RCC 7860 (cell line): Measurements from ENCODE around the gene GRPEL1.
"Not testable (repeated sequence)": the region's sequence is repeated elsewhere in the genome, so short reads cannot be mapped to it uniquely, and the experiment has no call there.

Experiments used
- DNase-seq: peaks from one replicate; pipeline ENCODE4 v3.0.0-alpha.2; 2015; ENCODE audit warnings: low spot score
- FAIRE-seq: peaks from 2 replicates; lab custom pipeline; 2012; peaks lifted over from hg19 to GRCh38; lab: Jason Lieb, UNC

The GRPEL1 gene

GRCh38 chr4:7067452-7068278 lies at the start of gene GRPEL1:
Gene GRPEL1 (minus strand): TSS chr4:7068064. CDS start chr4:7068032, 32 bp downstream.
- FAIRE-seq = peak; percentile 91

DNA sequence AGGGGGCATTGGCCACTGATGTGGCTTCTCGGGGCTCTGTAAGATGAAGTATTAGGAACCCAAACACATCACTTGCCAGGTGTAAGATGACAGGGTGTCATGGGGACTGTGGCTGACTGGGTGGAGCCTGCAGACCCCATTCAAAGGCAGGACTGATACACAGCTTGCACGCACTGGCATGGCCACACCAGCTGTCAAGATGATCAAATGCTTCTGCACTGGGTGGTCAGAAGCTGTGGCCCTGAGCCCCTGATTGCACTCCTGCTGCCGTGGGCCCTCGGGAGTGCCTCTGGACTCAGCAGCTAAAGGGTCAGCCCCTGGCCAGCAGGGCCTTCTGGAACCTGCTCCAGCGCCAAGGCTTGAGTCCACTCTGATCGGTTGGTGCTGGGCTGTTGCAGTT lies 48.8 kb upstream of the GRPEL1 start:
- no peak for FAIRE-seq
- no peak for DNase-seq

More at GRCh38 chr4:7067452-7068278, at the start of gene GRPEL1:
- DNase-seq = peak; percentile 99

DNA sequence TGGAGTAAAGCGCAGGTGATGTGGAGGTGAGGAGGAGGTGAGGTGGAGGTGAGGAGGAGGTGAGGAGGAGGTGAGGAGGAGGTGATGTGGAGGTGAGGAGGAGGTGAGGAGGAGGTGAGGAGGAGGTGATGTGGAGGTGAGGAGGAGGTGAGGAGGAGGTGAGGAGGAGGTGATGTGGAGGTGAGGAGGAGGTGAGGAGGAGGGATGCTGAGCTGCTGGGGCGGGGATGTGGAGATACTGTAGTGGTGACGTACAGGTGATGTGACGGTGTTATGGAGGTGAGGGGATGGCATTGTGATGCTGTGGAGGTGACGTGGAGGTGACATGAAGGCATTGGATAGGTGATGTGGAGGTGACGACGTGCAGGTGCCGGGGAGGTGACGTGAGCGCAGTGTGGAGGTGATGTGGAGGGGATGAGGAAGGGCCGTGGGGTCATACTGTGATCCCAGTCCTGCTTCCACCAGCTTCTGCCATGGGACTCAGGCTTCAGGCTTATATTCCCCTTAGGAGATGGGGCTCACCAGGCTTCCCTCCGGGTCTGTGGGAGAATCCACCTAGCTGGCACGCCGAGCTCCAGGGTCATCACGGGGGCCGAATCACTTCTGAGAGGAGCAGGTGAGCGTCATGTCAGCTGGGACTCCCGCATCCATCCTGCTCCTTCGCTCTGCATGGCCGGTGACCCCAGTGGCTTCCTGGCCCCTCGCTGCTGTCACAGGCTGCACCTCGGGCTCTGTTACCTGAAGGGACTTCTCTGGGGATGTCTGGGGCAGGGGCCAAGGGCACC lies 47.9 kb upstream of the GRPEL1 start:
- no peak for DNase-seq
- no peak for FAIRE-seq

DNA sequence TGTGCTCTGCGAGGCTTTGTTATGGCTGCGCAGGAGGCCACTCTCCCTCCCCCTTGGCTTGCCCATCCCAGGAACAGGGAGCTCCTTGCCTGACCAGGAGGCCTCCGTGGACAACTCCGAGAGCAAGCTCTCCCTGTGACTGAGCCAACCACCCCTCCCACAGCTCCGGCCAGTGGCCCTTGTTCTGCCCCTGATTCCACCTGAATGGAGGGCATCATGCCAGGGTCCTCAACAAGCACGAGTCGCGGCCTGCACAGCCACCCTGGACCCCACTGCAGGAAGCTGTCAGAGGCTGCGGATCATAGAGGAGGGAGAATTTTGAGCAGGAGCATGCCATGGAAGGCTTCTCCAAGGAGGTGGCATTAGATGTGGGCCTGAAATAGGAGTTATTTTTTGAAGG lies 44.8 kb upstream of the GRPEL1 start:
- FAIRE-seq (no peak), DNase-seq (no peak)

- DNase-seq = no peak
- FAIRE-seq = no peak
Observed at GRCh38 chr4:7111441-7111840, 43.6 kb upstream of the GRPEL1 start.

DNA sequence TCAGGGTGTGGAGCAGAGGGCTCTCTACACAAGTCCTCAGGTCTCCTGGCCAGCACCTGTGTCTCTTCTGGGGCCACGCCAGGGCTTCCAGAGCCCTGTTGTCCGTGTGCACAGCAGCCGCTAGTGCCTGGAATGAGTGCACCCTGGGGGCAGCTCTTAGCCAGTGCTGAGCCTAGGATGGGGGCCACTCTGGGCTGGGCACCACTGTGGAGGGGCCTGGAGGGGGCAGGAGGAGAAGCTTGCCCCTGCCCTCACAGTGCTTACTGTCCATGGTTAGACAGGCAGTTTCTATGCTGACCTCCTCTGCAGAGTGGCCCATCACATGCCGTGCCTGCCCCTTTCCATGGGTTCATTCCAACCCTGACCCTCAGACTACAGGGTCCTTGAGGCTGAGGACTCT lies 42.7 kb upstream of the GRPEL1 start:
- no peak for FAIRE-seq
- no peak for DNase-seq

DNA sequence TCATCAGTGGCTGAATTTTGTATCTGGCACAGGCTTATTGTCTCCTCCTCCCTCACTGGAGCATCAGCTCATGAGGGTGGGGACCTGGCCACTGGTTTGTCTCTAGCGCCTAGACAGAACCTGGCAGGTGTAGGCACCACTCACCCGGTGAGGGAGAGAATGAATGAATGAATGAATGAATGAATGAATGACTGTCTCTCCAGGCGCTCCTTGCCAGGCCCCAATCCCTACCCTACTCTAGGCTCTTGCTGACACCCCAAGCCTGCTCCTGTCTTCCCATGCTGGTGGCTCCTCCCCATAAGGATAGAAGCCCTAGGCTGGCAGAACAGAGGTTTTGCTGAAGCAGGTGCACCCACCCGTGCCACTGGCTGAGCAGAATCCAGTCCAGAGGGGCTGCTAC lies 41.3 kb upstream of the GRPEL1 start:
- FAIRE-seq (no peak), DNase-seq (no peak)

GRCh38 chr4:7108660-7109059 lies 40.8 kb upstream of the GRPEL1 start:
- FAIRE-seq (no peak), DNase-seq (no peak)

GRCh38 chr4:7108046-7108625 lies 40.3 kb upstream of the GRPEL1 start:
- FAIRE-seq = no peak
- no peak for DNase-seq

- FAIRE-seq (no peak), DNase-seq (no peak)
Observed at GRCh38 chr4:7107166-7107905, 39.5 kb upstream of the GRPEL1 start.

- DNase-seq = no peak
- no peak for FAIRE-seq
Observed at GRCh38 chr4:7105276-7105675, 37.4 kb upstream of the GRPEL1 start.

- DNase-seq = no peak
- FAIRE-seq = no peak
Observed at GRCh38 chr4:7104366-7105031, 36.6 kb upstream of the GRPEL1 start.

DNA sequence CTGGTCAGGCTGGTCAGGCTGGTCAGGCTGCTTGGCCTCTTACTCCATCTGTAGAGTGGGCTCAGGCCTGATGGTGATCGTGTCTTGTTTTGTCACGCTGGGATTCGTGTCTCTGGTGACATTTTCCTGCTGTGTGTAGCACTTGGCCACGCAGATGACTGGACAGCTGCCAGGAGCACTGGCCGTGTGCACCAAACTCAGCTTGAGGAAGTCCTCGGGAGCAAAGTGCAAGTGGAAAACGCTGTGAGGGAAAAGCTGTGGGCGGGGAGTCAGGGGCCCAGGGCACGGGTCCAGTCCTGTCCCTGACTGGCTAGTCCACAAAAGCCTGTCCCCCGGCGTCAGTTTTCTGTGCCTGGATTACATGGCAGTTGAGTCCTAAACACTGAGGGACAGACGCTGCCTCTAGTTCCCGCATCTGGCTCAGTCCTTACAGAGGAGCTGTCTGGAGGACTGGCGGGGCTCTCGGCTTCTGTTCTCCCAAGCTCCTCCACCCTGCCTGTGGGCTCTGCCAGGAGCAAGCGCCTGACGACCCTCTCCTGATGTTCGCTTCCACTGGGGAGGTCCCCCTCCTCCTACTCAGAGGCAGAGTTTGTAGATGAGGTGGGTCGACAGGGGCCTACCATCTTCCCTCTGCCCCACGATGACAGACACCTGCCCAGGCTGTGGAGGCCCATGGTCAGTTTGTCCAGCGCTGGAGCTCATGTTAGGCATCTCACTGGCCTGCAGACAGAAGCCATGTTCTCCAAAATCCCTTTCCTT lies 35.9 kb upstream of the GRPEL1 start:
- no peak for DNase-seq
- FAIRE-seq = no peak

DNA sequence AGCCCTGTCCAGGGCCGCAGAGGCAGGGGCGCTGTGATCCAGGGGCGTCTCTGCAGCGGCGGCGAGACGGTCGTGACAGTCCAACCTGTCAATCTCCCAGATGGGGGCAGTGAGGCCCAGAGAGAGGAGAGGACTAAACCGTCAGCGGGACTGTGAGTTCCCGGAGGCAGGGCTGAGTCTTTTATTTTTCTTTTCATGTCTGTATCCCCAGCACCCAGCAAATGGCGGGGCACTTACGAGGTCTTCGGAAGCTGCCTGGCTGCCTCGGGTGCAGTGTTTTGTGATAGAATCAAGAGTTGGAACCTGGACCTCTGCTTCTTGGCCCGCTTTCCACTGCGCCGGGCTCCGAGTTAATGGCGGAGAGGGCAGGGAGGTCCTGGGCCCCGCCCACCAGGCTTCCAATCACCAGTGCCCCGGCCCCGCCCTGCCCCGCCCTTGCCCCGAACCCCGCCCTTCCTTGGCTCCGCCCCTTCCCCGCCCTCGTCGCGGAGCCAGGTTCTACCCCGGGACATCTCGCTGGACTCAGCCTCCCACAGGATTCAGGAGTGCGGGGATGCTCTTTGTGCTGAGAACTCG lies 35.3 kb upstream of the GRPEL1 start:
- FAIRE-seq (no peak), DNase-seq (peak; percentile 45)

DNA sequence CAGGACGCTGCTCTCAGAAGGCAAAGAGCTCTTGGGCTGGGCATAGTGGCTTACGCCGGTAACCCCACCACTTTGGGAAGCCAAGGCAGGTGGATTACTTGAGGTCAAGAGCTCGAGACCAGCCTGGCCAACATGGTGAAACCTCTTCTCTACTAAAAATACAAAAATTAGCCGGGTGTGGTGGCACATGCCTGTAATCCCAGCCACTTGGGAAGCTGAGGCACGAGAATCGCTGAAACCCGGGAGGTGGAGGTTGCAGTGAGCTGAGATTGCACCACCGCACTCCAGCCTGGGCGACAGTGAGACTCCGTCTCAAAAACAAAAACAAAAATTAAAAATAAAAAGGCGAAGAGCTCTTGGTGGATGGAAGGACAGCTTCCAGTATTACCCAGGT lies 34.6 kb upstream of the GRPEL1 start:
- DNase-seq, FAIRE-seq: not testable (repeated sequence)

DNA sequence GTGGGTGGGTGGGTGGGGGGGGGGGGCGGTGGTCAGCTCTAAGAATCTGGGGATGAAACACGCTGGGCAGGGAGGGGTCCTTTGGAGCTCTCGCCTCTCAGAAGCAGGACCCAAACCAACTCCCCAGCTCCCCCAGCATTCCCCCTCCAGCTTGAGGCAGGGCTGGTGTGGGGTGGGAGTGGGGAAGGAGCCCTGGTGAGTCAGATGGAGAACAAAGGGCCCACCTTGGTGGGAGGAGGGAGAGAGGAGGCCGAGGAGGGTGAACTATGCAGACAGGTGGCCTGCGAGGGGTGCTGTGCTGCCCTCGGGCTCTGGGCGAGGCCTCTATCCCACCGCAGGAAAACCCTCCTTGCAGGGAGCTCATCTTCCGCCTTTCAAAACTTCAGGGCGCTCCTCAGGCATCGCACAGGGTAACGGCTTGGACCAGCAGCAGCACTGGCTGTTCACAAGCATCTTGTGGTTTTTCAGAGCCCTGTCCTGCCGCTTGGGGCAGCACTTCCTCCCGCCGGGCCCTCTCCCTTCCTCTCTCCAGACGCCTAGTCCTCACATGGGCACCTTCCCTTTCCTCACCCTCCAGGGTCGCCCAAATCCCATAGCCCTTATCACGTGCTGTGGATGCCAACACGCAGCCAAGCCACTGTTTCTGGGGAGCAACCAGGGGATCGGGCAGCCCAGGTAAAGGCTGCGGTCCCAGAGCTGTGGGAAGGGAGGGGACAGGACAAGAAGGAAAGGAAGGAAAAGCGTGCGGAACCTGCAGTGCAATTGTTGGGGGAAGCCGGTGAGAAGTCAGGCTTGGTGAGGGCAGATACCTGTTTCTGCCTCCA lies 34.0 kb upstream of the GRPEL1 start:
- DNase-seq (peak; percentile 36), FAIRE-seq (no peak)

GRCh38 chr4:7096236-7096635 lies 28.4 kb upstream of the GRPEL1 start:
- no peak for DNase-seq
- no peak for FAIRE-seq

DNA sequence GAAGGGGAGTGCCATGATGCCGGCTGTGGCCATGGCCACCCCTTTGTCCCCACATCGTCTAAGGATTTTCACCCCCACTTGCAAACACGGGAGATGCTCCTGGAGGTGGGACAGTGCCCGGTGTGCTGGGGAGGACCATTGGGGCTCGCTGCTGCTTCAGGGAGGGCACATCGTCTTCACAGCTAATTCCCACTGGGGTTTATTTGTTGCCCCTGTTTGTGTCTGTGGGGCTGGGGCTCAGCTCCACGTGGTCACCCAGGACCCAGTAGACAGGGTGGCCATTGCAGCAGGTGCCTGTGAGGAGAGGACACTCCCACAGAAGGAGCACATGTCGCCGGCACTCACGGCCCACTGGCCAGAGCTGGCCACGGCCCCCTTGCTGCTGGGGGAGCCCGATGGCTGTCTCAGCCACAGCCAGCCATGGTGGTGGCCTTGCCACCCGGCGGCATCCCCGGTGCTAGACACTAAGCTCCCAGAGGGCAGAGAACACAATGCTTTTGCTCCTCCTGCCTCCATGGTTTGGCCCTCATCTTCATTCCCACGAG lies 27.8 kb upstream of the GRPEL1 start:
- no peak for FAIRE-seq
- DNase-seq = no peak
